Limb (tissue), 2 donors: ENCODE results near the gene CIITA.
"Not testable (repeated sequence)": the region's sequence is repeated elsewhere in the genome, so short reads cannot be mapped to it uniquely, and the experiment has no call there.

ENCODE experiments used
- DNase-seq, 2 donors: peaks; one replicate each; pipeline ENCODE4 v3.0.0-alpha.2; 2016; ENCODE audit errors: extremely low spot score in 2 of 2

The CIITA gene

DNA sequence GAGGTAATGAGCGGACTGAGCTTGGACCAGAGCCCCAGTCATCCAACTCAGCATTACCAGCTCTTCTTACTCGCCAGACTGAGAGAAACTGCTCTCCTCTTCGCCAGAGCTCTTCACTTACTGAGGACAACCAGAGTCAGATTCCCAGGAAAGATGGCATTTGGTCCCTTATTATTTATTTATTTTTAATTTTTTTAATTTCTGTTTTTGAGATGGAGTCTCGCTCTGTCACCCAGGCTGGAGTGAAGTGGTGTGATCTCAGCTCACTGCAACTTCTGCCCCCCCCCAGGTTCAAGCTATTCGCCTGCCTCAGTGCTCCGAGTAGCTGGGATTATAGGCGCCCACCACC lies 42.0 kb downstream of the CIITA start:
- no peak for DNase-seq

GRCh38 chr16:10920726-10921427 lies 43.9 kb downstream of the CIITA start:
- no peak for DNase-seq

DNA sequence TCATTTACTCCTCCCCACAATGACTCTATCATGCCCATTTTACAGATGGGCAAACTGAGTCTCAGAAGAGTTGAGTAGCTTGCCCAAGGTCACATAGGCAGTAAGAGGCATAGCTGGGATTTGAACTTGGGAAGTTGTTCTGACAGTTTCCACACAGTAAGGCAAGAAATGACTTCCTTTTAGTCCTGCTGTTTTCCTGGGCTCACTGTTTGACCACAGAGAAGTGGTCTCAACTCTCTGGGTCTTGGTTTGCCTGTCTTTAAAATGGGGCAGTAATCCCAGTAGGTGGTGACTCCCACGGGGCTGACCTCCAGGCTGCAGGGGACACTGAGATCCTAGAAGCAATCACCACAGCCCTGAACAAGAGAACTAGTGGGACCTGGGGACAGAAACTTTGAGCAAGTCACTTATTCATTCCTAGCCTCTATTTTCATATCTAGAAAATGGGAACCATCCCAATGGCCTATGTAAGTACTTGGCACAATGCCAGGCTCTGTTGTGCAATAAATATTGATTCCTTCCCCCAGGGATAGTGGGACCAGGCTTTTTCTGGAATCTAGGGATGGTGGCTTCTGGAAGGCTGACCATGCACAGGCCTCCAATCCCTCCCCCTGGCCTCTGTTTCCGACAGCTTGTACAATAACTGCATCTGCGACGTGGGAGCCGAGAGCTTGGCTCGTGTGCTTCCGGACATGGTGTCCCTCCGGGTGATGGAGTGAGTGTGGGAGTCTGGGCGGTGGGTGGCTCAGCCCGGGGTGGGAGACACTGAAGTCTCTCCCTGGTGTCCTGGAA lies 44.7 kb downstream of the CIITA start:
- no peak for DNase-seq

GRCh38 chr16:10922328-10923145 lies 45.5 kb downstream of the CIITA start:
- DNase-seq: no peak

- DNase-seq: no peak
Measured at GRCh38 chr16:10923146-10923649, 46.2 kb downstream of the CIITA start.

GRCh38 chr16:10923650-10924214 lies 46.7 kb downstream of the CIITA start:
- DNase-seq: no peak

GRCh38 chr16:10925285-10925684 lies 48.3 kb downstream of the CIITA start:
- DNase-seq: not testable (repeated sequence)

- DNase-seq: no peak
Measured at GRCh38 chr16:10926094-10926493, 49.1 kb downstream of the CIITA start.

GRCh38 chr16:10926867-10927266 lies 49.9 kb downstream of the CIITA start:
- no peak for DNase-seq

DNA sequence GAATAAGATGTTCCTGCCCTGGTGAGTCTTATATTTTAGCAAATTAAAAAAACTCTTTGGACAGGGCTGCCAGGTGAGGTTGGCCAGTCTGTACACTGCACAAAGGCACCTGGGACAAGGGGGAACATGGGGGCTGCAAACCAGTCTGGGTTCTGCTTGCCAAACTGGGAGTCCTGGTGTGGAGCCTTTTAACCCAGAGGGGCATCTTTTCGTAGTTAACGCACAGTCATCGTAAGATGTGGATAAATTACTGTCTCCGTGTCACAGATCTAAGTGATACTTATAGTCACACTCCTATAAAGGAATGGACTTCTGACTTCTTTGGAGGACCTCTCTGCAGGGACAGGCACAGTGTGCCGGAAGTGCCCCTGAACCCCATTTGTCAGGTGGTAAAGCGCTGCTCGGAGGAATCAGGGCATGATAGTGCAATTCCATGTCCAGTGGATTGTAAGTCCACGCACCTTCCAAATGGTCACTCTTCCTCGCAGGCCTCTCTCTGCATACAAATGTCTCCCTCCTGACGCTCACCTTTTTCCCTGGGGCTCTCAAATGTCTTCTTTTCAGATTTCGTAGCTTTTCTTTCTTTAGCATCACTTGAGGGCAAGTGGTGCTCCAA lies 50.6 kb downstream of the CIITA start:
- no peak for DNase-seq

DNA sequence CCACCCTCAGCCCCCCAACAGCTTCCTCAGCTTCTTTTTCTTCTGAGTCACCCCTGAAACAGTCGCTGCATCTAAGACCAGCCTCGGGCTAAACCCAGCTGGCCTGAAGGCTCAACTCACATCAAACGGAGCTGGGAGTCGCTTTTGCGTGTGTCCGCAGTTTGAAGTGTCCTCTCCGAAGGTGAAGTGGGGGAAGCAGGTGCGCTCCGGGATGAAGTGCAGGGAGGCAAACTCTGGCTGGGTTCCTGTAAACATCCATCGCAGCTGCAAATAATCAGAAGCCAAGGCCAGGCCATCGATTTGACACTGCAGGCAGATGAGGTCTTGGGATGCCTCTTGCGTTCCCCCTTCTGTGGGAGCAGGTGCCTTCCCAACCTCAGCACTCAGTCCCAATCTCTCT lies 52.1 kb downstream of the CIITA start:
- DNase-seq: not testable (repeated sequence)

DNA sequence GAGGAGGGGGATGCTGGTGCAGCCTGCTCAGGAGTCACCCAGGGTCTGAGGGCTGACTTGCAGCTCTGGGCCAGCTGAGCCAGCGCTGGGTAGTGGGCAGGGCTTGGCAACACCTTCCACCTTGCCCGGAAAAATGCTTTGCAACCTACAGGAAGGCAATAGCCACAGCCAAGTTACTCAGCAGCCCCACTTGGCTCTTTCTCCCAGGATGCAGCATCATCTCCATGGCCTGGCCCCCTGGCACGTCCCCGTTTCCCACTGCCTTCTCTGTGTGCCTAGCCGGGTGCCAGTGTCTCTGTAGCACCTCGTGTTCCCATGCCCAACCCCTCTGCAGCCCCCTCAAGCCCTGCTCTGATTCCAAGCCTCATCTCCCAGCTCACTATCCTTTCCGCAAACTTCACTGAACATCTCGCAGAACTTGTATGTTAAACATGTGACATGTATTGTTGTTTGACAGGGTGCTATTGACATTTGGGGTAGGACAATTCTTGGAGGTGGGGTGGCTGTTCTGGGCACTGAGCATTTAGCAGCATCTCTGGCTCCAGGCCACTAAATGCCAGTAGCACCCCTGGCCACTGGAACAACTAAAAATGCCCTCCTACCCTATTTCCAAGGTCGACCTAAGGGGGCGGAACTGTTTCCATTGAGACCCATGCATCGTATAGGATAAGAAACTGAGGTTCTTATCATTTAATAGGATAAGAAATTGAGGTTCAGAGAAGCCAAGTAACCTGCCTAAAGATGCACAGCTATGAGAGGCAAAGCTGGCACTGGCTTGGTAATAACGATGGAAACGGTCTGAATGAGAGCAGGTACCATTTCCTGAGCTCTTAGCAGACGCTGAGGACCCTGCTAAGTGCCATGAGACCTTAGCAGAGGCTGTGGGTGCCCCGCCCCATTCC lies 53.1 kb downstream of the CIITA start:
- no peak for DNase-seq

- no peak for DNase-seq
Measured at GRCh38 chr16:10930755-10931093, 53.7 kb downstream of the CIITA start.

DNA sequence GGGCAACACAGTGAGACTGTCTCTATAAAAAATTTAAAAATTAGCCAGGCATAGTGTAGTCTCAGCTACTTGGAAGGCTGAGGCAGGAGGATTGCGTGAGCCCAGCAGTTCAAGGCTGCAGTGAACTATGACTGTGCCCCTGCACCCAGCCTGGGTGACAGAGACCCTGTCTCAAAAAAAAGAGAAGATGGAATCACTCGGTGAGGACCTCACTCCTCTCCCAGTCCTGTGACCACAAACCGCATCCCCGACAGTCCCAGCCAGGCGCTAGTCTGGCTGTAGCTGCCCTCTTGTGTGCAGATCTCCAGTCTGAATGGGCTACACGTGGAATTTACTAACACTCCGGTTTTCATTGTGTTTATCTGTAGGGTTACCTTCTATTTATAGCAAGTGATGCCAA lies 54.1 kb downstream of the CIITA start:
- no peak for DNase-seq

DNA sequence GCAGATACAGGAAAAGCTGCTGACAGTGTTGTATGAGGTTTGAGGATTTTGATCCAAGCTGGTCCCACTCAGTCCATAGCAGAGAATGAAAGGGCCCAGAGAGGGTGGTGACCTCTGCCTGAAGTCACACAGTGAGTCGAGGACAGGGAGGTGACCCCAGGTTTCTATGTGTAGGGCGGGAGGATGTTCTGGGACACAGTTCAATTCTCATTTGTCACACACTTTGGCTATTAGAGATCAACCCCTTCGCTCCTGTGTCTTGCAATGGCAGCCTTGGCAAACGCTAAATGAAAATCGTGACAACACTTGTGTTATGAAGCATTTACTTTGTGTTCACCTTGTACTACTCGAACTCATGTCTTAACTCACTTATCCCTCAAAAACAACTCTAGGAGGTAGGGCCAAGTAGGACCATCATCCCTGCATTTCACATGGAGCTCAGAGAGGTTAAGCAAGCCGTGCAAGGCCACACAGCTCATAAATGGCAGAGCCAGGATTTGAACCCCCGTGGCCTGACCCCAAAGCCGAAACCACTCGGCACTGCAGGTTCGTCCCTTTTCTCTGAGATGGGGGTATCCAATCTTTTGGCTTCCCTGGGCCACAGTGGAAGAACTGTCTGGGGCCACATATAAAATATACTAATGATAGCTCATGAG lies 55.1 kb downstream of the CIITA start:
- DNase-seq: no peak

DNA sequence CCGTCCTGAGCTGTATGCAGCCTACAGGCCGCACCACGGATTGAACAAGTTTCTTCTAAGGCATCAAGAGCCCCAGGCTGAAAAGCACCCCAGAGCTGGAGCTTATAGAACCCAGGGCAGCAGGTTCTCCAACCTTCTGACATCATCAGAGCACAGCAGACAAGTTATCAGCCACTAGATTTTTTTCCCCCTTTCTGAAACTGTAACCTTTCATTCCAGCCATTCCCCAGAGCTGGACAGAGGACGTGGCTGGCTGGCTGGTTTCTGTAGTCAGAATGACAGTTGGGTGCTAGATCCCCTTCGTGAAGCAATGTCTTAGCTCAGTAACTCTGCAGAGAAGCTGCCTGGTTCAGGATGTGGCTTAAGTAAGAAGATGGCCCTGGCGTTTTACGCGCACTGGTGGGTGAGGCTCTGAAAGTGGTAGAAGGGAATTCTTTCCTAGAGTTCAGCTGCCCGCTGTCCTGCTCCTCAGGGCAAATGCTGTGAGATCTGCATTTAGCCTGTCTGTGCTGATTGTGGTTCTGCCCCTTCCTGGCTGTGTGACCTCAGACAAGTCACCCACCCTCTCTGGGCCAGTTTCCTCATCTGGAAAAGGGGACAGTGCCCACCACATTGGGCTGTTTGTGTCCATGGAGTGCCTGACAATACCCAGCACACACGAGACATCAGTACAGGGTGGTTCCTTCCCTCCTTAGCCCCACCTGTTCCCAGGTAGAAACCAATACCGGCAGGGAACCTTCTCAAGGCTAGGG lies 56.1 kb downstream of the CIITA start:
- no peak for DNase-seq

DNA sequence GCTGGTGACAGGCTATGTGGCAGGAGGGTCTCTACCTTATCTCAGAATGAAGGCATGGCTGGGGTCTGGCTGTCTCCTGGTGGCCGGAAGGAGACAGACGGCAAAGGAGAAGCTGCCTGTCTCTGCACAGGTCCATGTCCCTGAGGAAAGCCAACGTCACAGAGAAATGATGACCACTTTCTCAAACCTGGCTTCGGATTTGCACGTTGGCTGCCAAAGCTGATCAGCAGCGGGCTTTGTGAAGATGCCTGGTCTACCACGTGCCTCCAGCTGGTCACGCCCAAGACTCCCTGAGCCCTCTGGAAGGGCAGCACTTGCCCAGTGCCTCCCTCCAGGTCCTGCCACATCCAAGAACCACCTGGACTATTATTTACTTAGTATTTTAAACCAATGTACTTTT lies 56.9 kb downstream of the CIITA start:
- DNase-seq: no peak

- no peak for DNase-seq
Measured at GRCh38 chr16:10934325-10935107, 57.5 kb downstream of the CIITA start.
